Subcutaneous adipose tissue (tissue), 4 donors: ENCODE data around the gene FGF22. TPM values are rescaled to one million over a fixed set of nuclear protein-coding genes. Genes with fewer than 3 reads are reported as not detected.

Experiments
- total RNA-seq, 4 donors: library from RNA; depleted of rRNA; stranded (reverse); fragments of >200 nt; gene quantifications; one replicate each; pipeline ENCODE4 v1.1.0, GENCODE V29; 2016
- TF ChIP-seq, protein P1 (sequence below): fragments of 450-650 bp; IDR thresholded peaks from one replicate; pipeline ENCODE4 v1.5.1; 2016; ENCODE audit warnings: low read depth, mild to moderate bottlenecking, control low read depth, antibody characterized with exemption, moderate library complexity

FGF22 gene
- total RNA-seq: 1 to 10 TPM in 2 of 4 donors, not detected in 2; 1.3 to 2.2 TPM

DNA sequence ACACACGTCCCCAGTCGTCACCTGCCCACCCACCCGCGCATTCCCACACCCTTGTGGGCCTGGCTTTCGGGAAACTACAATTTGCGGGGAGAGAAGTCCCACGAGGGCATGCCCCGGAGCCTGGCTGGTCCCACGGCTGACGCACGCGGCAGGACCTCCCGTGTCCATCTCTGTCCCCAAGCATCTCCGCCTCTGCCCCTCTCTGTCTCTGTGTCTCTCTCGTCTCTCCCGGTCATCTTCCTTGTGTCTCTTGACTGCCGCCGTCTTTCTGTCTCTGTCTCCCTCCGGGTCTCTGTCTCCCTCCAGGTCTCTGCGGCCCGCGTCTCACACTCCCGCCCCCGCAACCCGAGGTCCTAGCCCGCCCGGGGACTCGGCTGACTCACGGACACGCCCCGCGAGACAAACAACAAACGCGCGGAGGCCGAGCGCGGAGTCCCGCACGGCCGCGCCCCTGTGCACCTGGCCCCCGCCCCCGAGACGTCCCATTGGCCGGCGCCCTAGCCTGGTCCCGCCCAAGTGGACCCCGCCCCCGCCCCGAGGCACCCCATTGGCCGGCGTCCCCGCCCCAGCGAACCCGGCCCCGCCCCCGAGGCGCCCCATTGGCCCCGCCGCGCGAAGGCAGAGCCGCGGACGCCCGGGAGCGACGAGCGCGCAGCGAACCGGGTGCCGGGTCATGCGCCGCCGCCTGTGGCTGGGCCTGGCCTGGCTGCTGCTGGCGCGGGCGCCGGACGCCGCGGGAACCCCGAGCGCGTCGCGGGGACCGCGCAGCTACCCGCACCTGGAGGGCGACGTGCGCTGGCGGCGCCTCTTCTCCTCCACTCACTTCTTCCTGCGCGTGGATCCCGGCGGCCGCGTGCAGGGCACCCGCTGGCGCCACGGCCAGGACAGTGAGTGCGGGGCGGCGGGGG lies at the start of gene FGF22:
FGF22 (plus strand) TSS at position 627 of the 908 bp plus-strand sequence; CDS start at position 674, 47 bp downstream.
- TF ChIP-seq, protein P1, sequence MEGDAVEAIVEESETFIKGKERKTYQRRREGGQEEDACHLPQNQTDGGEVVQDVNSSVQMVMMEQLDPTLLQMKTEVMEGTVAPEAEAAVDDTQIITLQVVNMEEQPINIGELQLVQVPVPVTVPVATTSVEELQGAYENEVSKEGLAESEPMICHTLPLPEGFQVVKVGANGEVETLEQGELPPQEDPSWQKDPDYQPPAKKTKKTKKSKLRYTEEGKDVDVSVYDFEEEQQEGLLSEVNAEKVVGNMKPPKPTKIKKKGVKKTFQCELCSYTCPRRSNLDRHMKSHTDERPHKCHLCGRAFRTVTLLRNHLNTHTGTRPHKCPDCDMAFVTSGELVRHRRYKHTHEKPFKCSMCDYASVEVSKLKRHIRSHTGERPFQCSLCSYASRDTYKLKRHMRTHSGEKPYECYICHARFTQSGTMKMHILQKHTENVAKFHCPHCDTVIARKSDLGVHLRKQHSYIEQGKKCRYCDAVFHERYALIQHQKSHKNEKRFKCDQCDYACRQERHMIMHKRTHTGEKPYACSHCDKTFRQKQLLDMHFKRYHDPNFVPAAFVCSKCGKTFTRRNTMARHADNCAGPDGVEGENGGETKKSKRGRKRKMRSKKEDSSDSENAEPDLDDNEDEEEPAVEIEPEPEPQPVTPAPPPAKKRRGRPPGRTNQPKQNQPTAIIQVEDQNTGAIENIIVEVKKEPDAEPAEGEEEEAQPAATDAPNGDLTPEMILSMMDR: no peak

DNA sequence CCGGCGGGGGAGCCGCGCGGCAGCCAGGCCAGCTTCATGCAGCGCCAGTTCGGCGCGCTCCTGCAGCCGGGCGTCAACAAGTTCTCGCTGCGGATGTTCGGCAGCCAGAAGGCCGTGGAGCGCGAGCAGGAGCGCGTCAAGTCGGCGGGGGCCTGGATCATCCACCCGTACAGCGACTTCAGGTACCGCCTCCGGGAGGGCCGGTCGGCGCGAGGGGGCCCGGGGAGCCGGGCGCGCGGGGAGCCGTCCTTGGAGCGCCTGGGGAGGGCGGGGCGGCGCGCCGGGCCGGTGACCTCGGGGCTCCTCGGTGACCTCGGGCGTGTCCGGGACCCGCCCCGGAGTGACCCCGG lies 49.3 kb upstream of the FGF22 start:
- TF ChIP-seq, protein P1: no peak

DNA sequence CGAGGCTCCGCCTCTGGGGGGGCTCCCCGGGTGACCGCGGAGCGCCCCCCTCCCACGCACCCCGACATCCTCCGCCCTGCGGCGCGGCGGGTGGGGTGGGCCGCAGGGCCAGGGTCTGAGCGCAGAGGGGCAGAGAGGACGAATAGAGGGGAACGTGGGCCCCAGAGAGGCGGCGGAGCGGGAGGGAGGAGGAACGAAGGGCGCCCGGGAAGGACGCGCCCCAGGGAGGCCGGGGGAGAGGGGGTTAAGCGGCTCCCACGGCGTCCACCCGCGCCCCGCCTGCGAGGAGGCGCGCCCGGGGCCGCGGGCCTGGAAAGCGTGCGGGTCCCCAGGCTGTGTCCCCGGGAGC lies 49.0 kb upstream of the FGF22 start:
- TF ChIP-seq, protein P1: no peak

DNA sequence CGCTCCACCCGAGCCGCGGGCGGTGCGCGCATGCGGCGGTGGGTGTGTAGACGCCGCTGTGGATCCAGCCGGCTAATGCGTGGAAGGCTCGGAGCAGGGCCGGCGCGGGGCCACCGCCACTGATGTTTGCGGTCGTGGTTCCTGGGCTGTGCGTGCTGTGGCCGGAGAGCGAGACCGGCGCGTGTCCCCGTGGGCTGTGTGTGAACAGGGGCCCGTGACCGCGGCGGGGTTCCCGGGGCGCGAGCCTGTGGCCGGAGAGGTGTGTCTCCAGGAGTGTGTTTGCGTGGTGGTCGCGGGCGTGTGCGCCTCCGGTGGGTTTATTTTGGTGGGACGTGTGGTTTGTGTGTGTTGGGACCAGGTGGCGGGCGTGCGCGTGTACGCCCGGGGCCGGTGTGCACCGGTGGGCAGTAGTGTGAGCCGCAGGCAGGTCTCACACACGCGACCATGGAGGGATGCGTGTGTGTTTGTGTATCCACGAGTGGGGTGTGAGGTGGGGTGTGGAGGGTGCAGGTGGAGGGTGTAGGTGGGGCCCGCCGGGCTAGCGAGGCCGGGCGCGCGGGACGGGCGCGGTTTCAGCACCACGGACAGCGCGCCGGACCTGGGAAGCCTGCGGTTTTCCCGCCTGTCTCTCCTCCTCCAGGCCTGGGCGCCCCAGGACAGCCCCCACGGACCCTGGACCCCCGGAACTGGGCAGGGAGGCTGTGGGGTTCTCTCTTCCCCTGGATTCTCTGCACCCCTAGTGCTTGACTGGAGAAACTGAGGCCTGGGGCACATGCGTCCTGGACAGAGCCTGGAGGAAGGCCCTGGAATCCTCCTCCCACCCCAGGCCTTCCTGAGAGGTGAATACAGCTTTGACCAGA lies 48.4 kb upstream of the FGF22 start:
- TF ChIP-seq, protein P1: no peak

DNA sequence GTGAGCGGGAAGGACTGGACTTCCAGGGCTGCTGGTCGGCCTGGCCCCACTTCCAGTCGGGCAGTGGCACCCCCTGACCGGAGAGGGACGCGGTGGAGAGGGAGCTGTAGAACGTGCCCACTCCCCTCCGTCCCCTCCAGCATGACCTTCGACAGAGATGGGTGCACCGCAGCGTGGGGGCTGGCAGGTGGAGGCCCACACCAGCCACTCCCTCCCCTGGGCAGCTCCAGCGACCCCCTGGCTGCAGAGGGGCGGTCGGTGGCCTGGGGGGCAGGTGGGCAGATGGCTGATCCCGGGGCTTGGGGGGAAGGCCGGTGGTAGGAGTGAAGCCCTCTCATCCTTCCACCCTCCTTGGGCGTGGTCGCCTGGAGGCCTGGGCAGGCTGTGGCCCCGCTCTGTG lies 47.6 kb upstream of the FGF22 start:
- TF ChIP-seq, protein P1: no peak

DNA sequence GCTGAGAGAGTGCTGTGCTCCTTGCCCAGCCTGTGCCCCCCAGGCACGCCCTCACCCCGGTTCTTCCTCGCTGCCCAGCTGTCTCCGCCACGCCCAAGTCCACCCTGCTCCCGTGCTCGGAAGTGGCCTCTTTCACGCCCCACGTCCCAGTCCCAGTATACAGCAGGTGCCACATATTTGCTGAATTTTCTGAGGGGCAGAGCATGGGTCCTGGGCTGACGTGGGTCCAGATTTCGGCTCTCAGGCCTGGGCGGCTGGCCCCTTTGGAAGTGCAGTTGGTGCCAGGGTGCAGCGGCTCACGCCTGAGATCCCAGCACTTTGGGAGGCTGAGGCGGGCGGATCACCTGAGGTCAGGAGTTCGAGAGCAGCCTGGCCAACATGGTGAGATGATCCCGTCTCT lies 46.6 kb upstream of the FGF22 start:
- TF ChIP-seq, protein P1: no peak

DNA sequence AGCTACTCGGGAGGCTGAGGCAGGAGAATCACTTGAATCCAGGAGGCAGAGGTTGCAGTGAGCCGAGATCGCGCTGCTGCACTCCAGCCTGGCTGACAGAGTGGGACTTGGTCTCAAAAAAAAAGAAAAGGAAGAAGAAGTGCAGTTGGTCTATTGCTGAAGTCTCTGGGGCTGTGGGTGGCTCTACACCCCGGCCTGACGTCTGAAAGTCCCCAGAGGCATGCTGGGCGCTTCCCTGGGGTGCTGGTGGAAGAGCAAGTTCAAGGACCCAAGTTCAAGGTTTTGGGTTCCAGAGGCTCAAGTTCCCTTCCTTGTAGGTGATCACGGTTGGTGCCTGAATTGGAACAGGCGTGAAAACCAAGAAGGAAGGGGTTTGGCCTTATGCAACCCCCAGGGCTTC lies 46.2 kb upstream of the FGF22 start:
- TF ChIP-seq, protein P1: no peak
